ENCODE results near the gene MC4R.

The MC4R gene

DNA sequence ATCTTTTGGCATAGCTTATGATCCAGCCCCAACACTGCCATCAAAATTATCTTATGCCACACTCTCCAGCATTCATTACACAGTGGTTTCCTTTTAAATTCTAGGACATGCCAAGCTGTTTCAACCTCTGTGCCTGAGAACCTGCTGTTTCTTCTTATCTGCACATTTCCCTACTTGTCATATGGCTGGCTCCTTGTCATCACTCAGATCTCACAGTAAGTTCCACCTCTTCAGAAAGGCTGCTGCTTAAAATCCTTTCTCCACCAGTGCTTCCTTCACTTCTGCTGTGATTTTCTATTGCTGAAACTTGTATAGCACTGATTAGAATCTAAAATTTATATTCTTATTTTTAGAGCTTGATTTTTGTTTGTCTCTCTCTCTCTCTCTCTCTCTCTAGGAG lies 43.4 kb downstream of the MC4R start:
- DNase-seq (ENCODE audit: low read depth in 2 of 3, low spot score in 1 of 3) = no peak

DNA sequence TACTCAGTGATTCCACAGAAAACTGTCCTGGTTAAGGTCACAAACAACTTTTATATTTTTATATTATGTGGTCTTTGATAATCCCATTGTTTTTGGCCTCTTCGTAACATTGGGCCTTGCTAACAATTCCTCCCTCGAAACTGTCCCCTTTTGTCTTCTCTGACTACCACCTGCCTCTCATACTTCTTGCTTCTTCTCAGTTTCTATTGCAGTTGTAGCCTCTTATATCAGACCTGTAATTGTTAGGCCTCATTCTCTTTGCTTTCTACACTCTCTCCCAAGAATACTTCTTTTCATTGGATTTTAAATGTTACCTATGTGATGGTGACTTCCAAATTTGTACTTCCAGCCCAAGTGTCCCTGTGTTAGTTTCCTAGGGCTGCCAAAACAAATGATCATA lies 44.7 kb downstream of the MC4R start:
- no peak for DNase-seq (ENCODE audit: low read depth in 2 of 3, low spot score in 1 of 3)

DNA sequence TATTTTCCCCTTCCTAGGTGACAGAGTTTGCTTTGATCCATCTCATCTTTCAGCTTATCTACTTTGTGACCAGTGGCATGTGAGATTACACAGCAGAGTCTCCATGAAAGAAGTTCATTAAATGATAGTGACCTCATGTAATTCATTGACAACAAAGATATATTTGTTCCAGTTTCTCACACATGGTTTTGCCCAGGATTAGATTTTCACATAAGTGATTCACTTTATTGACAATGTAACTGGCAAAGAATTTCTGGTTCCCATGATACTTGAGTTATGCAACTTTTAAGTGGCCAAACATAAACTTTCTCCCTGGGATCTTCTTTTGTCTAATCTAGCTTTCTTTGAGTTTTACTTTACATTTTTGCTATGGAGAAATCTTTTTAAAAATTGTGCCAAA lies 50.0 kb downstream of the MC4R start:
- no peak for DNase-seq (ENCODE audit: low read depth in 2 of 3, low spot score in 1 of 3)
